Jurkat, Clone E6-1 (cell line): ENCODE results near the gene GAL.

ENCODE experiments used
- DNase-seq: peaks from one replicate; pipeline ENCODE4 v3.0.0-alpha.2; 2011; ENCODE audit warnings: low read depth, low spot score
- H3K4me3 ChIP-seq: 2 replicates; pipeline ENCODE4 v1.5.1; 2011; ENCODE audit warnings: mild to moderate bottlenecking, low read length, control low read depth, moderate library complexity

Gene GAL

DNA sequence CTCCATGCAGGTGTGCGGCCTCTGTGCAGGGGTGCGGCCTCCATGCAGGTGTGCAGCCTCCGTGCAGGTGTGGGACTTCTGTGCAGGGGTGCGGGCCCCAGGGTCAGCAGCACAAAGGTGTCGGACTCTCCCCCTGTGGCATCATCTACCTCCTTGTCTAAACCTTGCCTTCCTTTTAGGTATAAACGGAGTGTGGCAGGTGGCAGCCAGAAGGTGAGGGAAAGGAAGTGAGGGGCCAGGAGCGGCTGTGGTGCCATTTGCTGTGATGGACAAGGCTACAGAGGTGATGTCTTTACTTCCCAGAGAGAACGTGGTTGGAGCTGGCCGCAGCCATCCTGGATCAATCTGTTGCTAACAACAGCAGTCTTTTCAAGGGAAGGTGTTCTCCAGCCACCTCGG is 9.1 kb downstream of the GAL start:
- H3K4me3 ChIP-seq = no peak overlapping the region
- DNase-seq = no peak

DNA sequence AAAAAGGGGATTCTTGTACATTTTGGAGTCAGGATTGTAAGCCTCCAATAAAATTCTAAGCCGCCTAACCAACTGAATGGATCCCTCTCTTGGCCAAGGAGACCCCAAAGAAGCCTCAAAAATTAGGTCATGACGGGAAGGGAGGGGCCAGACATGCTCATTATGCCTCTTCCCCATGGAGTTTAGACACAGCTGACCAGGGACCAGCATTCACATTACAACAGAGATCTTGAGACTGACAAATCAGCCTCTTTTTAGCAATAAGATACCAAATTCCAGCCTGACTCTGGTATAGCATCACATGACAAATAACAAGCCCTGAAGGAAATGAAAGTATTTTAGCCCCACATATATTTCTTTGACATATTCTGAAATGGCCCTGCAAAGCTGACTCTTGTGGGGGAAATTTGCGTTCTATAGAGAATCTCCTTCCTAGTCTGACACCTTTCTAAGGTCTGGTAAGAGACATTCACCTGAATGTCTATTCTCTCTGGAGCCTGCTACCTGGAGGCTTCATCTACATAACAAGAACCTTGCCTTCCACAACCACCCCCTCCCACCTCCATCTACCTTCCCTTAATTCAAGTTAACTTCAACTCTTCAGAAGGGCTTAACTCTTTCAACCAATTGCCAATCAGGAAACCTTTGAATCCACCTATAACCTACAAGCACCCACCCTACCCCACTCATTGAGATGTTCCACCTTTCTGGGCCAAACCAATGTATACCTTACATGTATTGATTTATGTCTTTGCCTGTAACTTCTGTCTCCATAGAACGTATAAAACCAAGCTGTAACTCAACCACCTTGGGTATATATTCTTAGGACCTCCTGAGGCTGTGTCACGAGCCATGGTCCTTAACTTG is 10.3 kb downstream of the GAL start:
- H3K4me3 ChIP-seq = no peak overlapping the region
- no peak for DNase-seq

DNA sequence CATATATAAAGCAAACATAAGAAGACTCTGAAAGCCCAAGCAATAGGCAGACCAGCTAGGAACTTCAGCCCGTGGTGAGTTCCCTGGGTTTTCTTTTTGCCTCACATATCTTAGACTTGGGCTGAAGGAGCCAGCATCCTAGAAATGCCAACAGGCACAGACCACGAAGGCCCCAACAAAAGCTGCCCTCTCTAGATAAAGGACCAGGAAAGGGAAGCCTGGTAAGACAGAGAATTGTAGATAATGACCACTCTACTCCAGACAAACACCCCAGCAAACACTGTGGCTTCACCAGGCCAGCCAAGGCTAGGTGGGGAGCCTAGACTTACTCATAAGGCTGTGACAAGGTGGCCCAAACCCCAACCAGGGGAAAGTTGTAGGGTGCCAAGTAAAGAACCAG is 11.2 kb downstream of the GAL start:
- H3K4me3 ChIP-seq = no peak overlapping the region
- DNase-seq = no peak

DNA sequence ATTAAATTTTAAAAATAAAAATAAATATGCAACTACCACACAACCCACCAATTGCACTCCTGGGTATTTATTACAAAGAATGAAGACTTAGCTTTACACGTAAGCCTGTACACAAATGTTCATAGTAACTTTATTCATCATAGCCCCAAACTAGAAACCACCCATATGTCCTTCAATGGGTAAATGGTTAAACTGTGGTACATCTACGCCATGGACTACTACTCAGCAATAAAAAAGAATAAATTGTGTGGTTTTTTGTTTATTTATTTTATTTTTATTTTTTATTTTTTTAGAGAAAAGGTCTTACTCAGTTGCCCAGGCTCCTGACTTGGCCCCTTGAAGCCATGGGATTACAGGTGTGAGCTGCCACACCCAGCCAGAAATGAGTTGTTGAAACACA is 14.6 kb downstream of the GAL start:
- no peak for DNase-seq
- H3K4me3 ChIP-seq = no peak overlapping the region

DNA sequence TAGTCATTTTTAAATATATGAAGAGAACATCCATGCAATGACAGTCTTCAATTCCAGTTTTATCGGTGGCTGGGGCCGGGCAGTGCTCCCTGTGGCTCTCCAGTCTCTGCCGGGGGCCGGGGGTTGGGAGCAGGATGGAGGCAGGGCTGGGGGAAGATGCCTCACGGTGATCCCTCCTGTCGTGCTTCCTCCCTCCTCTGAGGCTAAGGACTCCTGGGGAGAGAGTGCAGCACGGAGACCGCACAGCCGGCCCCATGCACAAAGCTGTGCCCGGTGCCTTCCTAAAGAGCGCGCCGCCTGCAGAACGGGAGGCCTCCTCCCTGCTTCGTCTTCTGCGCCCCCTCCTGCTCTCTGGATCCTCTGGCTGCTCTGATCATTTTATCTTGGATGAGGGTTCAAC is 20.5 kb downstream of the GAL start:
- DNase-seq = no peak
- no peak overlapping the region for H3K4me3 ChIP-seq

DNA sequence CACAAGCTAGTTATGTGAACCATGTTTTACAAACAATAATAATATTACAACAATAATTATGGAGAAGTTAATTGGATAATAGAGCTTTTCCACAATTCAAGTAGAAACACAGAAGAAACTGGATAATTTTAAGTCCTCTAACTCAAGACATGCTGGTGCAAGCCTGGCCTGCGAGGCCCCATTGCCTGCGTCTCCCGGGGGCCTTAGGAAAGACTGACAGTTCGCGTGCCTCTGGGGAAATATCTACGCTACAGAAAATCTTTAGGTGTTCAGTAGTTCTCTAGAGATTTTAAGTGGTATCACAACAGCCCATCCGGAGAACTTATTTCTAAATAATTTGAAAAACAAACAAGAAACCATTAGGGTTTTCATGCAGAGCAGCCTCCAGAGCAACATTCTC is 23.2 kb downstream of the GAL start:
- H3K4me3 ChIP-seq = no peak overlapping the region
- no peak for DNase-seq

DNA sequence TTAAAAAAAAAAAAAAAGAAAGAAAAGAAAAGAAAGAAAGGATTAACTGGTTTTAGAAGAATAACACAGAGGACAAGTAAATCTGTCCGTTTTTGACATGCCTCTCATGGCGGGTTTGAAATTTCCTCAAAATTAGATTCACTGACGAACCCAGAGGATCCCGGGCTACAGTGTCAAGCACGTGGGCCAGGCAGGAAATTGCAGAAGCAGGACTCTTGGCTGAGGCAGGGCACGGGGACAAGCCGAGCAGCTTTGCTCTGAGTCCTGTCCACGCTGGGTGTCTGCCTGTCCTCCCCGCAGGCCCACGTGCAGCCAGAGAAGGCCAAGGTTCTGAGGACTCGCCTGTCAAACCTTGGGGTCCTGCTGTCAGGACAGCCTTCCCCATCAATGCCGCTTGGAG is 24.7 kb downstream of the GAL start:
- H3K4me3 ChIP-seq = no peak overlapping the region
- no peak for DNase-seq

DNA sequence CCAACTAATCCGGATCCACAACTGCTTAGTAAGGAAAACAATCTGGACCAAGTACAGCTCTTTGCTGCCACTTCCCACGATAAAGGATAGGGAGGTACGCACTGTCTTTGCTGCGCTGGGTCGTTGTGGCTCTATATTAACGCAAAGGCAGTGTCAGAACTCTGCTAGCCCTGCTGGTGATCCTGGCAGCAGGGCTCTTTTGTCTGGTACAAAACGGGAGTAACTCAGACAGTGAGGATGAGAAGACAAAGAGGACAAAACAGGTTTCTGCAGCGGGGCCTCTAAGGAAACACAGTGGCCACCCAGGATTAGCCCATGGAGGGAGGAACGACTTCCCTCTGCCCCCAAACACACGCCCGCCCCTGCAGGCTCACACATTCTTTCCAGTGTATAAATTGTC is 26.1 kb downstream of the GAL start:
- no peak for DNase-seq
- H3K4me3 ChIP-seq = no peak overlapping the region

DNA sequence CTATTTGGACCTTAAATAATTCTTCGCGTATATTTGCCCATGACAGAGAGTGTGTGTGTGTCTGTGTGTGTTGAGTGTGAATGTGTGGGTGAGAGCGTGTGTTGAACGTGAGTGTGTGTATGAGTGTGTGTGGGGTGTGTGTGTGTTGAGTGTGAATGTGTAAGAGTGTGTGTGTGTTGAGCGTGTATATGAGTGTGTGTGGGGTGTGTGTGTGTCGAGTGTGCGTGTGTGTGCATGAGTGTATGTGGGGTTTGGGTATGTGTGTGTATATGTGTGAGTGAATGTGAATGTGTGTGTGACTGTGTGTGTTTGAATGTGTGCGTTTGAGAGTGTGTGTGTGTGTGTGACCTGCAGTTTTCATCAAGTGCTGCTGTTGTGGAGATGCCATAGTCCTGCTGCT is 26.8 kb downstream of the GAL start:
- no peak overlapping the region for H3K4me3 ChIP-seq
- no peak for DNase-seq

DNA sequence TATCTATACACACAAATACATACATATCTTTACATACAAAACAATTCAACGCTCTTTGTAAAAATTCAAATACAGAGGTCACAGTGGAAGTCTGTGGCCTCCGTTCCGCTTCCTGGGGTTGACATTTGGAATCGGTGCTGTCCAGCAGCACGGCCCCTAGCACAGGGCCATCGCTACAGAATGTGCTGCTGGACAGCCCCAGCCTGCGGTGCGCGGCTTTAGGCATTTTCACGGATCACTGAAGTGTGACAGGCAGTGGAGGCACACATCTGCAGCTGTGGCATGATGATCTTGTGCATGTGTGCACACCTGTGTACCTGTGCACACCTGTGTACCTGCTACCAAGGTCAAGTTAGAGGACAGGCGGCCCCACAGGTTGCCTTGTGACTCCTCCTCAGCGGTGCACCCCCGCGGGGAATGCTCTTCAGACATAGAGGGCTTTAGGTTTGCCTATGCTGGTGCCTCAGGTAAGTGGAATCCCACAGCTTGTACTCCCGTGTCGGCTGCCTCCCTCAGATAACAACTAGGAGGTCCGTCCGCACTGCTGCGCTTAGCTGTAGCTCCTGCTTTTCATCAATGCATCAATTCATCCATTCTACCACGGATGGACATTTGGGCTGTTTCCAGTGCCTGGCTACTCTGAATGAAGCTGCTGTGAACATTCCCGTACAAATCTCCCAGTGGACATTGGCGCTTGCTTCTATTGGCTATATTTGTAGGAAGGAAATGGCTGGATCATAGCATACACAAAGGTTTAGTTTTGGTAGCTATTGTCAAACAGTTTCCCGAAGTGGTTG is 29.9 kb downstream of the GAL start:
- DNase-seq = no peak

DNA sequence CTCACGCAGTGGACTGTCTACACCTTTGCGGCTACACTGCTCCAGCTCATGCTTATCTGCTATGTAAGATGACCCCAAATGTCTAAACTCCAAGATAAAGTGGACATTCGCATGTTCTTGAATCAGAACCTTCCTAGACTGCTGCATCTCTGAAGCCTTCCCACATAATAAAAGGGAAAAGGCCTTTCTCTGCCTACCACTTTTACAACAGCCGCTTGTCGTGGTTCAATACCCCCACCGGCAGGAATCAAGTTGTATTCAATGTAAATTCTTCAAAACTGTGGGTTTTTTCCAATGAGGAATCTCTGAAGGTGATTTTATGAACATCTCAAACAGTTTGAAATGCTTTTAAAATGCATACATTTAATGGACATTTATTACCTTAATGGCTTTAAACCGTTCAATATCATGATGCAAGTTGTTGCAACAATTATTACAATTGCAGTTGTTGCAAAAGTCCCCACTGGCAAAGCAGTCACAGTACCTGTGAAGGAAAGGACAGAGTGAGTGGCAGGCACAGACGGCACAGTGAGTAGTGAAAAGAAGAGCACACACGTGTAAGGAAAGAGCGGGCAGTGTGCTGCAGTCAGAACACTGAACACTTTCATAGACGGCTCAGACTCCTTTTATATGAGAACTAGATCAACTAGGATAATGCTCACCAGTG is 31.2 kb downstream of the GAL start:
- no peak for DNase-seq
- no peak overlapping the region for H3K4me3 ChIP-seq

More for the DNA sequence above, 29.9 kb downstream of the GAL start:
- H3K4me3 ChIP-seq = no peak overlapping the region

DNA sequence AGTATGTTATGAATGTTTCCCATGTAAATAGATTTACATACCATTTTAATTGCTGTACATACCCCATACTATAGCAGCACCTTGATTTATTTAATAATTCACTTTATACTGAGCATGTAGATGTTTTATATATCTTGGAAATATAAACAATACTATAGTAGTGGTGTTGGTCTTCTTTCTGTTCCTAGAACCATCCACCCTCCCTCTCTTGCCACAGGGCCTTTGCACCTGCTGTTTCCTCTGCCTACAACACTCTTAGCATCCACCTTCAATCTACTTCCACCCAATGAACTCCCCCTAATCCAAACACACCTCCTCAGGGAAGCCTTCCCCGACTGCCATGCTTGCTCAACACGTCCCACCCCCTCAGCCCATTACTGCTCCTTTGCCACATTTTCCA is 36.7 kb downstream of the GAL start:
- no peak overlapping the region for H3K4me3 ChIP-seq
- DNase-seq = no peak

DNA sequence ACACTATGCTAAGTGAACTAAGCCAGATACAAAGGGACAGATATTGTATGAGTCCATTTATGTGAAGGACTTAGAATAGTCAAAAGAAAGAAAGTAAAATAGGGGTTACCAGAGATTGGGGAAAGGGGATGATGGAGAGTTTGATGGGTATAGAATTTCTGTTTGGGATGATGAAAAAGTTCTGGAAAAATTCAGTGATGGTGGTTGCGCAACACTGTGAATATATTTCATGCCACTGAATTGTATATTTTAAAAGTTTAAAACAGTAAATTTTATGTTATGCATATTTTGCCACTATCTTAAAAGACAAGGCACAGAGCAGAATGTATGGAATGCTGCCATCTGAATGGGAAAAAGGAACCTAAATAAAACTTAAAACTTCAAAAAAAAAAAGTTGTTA is 37.8 kb downstream of the GAL start:
- no peak overlapping the region for H3K4me3 ChIP-seq
- no peak for DNase-seq

DNA sequence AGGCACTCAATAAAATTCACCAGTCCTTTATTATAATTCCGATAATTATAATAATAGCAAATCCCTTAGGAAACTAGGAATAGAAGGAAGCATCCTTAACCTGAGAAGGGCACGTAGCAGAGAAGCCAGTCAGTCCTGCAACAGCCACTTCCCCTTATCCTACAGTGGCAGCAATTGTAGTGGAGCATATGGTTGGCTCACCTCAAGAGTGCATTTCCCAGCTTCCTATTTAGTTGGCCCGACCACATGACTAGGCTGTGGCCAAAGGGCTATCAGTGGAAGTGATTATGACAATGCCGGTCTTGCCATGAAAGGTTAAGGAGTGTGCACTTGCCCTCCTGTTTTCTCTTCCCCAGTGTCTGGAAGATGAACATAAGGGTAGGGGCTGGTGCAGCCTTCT is 39.9 kb downstream of the GAL start:
- H3K4me3 ChIP-seq = no peak overlapping the region
- DNase-seq = no peak

DNA sequence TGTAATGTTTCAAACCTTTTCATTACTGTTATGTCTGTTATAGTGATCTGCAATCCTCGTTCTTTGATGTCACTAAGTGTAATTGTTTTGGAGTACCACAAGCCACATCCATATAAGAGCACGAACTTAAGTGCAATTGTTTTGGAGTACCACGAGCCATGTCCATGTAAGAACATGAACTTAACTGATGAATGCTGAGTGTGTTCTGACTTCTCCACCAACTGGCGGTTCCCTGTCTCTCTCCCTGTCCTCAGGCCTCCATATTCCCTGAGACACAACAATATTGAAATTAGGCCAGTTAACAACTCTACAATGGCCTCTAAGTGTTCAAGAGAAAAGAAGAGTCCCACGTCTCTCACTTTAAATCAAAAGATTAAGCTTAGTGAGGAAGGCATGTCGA is 43.4 kb downstream of the GAL start:
- peak; percentile 29 for DNase-seq
- H3K4me3 ChIP-seq = no peak overlapping the region

DNA sequence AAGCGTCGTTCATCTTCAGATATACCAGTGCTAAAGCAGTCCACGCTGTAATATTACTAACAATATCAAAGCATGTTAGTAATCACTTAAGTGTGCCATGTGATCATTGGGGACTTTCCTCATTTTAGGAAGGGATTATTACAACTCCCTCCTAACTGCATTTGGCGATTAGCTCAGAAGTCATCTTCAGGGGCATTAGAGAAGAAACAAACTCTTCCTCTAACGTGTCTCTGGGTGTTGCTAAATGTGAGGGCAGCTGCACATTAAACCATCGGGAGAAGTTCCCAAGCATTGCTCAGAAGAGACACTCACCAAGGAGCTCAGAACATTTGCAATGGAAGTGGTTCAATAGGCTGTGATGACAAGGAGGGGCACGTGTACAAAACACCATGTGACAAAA is 49.8 kb downstream of the GAL start:
- no peak overlapping the region for H3K4me3 ChIP-seq
- no peak for DNase-seq

DNA sequence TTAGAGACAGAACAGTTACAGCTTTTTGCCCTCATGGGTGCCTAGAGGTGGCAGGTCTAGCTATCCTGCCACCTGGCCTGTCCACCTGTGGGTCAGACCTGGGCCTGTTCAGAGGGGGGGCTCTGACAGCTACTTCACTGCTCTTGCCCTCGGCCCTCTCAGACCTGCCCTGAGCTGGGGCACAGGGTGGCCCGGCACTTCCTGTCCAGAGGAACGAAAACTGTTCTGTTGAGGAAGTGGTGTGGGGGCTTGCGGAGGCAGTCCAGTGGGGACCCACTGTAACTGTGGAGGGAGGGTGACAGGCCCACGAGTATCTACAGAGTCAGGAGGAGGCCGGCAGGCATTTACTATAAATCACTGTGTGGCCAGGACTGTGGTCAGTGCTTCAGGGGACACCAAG is 50.8 kb downstream of the GAL start:
- no peak for DNase-seq

DNA sequence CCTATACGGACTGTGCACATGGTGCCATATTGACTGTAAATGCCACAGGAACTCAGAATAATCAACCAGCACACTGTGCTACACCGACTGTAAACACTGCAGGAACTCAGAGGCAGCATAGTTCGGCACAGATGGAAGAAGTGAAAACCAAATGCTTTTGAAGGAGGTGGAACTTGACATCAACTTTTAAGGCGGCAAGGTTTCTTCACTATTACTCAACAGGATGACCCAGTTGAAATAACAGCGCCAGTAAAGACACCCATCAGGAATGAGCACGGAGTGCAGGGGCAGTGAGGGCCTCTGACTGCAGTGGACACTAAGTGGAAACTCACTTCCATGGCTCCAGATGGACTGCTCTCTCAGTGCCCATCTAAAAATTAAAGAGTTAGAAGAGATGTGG is 51.3 kb downstream of the GAL start:
- H3K4me3 ChIP-seq = no peak overlapping the region
- DNase-seq = no peak

More for the DNA sequence above, 50.8 kb downstream of the GAL start:
- no peak overlapping the region for H3K4me3 ChIP-seq
